DMS114 treated with DMSO at 0.1 percent for 48 hours (cell line): ENCODE results near the gene ARHGEF40.

Experiments
- DNase-seq: peaks from one replicate; lab custom pipeline; 2025; ENCODE audit not compliant: unreplicated experiment; lab: John Stamatoyannopoulos, UW

Gene ARHGEF40

DNA sequence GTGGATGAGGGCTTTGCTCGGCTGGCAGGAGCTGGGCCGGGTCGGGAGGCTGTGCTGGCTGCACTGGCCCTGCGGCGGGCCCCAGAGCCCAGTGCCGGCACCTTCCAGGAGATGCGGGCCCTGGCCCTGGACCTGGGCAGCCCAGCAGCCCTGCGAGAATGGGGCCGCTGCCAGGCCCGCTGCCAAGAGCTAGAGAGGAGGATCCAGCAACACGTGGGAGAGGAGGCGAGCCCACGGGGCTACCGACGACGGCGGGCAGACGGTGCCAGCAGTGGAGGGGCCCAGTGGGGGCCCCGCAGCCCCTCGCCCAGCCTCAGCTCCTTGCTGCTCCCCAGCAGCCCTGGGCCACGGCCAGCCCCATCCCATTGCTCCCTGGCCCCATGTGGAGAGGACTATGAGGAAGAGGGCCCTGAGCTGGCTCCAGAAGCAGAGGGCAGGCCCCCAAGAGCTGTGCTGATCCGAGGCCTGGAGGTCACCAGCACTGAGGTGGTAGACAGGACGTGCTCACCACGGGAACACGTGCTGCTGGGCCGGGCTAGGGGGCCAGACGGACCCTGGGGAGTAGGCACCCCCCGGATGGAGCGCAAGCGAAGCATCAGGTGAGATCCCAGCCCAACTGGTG, 11.5 kb downstream of the ARHGEF40 start:
- DNase-seq = no peak

DNA sequence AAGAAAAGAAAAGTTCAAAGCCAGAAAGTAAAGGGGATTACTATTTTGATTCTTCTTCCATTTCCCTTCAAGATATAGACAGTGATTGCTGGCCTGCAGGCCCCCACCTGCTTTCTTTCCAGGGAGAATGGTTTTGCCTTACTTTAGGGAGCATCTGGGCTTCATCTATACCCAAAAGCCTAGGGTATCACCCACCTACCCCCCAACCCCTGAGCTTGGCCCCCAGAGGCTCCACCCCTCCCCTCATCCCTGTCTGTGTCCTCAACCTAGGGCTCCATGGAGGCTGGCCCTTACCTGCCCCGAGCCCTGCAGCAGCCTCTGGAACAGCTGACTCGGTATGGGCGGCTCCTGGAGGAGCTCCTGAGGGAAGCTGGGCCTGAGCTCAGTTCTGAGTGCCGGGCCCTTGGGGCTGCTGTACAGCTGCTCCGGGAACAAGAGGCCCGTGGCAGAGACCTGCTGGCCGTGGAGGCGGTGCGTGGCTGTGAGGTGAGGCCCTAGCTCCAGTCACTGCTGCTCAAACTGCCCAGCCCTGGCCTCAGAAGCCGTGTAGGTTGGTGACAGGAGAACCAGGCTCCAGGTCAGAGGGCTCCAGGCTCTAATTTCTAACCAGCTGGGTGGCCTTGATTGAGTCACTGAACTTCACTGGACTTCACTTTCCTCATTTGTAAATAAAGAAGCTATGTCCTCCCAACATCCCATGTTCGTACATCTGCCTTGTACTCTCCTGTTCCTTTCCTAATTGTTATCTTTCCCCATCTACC, 13.6 kb downstream of the ARHGEF40 start:
- no peak for DNase-seq

DNA sequence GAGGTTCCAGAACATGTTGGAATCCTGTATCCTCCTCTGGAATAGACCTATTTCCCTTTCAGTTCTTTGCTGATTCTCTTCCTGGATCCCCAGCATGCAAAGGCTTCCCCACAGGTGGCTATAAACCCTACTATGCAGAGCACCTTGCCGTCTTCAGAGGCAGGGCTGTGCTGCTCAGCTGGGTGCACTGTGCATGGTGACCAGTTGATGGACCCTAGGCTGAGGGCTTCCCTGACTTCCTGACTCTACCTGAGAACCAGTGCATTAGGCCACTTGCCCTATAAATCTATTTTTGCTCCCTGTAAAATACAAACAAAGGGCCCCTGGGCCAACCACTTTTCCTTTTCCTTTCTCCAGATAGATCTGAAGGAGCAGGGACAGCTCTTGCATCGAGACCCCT, 14.3 kb downstream of the ARHGEF40 start:
- DNase-seq = no peak

DNA sequence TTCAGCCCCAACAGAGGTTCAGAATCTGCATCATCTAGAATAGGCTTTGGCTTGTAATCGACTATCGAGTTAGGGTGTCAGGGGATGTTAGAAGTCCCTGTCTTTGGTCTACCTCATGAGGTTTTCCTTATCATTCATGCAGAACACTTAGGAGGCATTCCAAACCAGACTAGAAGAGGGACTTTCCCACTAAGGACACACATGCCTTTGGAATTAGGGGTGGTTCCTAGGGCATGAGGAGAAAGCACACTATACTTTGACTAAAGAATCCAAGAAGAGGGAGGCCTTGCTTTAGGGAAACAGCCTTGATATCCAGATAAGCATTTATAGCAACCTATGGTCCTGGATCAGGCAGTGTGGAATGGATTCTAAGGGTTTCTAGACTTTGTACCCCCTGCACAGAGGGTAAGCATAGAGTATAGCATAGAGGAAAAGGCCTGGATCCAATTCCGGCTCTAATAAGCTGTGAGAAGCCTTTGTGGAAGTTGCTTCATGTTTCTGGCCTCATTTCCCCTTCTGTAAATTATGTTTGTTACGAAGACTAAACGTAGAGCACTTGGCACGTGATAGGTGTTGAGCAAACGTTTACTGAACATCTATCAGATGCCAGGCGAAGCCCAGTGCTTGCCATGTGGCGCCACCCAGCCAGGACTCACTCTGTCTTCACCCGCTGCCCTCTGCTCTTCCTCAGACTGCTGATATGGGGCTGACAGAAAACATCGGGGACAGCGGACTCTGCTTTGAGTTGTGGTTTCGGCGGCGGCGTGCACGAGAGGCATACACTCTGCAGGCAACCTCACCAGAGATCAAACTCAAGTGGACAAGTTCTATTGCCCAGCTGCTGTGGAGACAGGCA, 15.1 kb downstream of the ARHGEF40 start:
- no peak for DNase-seq

DNA sequence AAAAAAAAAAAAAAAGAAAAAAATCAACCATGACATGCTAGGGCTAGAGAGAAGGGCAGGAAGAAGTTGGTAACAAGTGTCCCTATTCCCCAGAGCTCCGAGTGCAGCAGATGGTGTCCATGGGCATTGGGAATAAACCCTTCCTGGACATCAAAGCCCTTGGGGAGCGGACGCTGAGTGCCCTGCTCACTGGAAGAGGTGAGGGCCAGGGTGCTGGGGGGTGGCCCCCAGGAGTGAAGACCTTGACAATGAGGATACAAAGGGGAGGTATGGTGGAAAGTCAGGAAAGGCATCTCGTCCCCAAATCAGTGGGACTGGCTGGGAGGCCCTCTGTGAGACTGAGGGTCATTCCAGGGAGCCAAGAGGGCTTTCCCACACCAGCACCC, 16.8 kb downstream of the ARHGEF40 start:
- DNase-seq = no peak

DNA sequence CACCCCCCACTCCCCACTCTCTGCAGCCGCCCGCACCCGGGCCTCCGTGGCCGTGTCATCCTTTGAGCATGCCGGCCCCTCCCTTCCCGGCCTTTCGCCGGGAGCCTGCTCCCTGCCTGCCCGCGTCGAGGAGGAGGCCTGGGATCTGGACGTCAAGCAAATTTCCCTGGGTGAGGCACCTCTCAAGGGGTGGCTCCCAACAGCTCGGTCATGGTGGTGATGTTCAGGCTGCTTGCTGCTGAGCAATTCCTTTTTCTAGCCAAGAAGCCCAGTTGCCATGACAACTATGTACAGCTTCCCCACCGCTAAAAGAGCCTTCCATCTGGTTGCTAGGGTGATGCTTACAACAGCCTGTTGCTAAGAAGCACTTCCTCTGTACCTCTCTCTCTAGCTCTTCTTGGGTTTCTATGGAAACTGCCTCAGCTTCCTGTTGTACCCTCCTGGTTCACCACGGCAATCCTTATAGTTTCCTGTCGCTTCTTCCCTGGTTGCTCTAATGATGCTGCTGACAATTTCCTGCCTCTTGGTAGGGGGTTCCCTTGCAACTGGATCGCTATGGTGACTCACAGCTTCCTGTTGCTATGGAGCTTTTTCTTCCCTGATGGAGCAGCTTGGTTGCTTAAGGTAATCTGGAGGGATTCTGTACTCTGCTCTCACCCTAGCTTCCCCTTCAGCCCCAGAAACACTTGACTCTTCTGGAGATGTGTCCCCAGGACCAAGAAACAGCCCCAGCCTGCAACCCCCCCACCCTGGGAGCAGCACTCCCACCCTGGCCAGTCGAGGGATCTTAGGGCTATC, 17.4 kb downstream of the ARHGEF40 start:
- no peak for DNase-seq

DNA sequence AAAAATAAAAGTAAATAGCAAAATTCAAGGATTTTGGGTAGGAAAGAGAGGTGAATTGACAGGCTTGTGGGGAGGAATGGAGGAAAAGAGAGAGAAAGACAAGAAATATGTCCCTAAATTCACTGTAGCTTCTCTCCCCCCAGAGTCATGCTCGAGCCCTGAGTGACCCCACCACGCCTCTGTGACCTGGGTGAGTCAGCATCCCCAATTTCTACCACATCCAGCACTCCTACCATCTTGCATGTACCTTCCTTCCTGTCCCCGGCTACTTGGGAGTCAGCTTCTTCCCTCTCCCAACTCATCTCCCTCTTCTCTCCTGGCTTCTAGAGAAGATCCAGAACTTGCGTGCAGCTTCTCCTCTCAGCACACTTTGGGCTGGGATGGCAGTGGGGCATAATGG, 18.6 kb downstream of the ARHGEF40 start:
- no peak for DNase-seq

DNA sequence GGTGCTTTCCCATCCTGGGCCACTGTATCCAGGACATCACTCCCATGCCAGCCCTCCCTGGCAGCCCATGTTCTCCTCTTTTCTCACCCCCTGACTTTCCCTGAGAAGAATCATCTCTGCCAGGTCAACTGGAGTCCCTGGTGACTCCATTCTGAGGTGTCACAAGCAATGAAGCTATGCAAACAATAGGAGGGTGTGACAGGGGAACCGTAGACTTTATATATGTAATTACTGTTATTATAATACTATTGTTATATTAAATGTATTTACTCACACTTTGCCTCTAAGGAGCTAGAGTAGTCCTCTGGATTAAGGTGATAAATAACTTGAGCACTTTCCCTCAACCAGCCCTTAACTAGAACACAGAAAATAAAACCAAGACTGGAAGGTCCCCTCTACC, 19.2 kb downstream of the ARHGEF40 start:
- no peak for DNase-seq

DNA sequence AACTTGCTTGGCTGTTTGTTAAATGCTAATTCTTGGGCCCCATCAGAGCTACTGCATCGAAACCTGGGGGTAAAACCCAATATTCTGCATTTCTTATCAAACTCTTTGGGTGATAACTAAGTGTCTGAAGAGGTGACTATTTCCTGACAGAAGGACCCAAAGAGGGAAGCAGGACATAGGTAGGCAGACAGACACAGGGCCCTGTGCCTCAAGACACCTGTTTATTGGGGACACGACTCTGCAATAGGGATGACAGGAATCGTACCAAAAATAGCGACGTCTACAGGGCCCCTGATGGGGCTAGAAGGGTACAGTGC, 19.7 kb downstream of the ARHGEF40 start:
- DNase-seq = no peak

DNA sequence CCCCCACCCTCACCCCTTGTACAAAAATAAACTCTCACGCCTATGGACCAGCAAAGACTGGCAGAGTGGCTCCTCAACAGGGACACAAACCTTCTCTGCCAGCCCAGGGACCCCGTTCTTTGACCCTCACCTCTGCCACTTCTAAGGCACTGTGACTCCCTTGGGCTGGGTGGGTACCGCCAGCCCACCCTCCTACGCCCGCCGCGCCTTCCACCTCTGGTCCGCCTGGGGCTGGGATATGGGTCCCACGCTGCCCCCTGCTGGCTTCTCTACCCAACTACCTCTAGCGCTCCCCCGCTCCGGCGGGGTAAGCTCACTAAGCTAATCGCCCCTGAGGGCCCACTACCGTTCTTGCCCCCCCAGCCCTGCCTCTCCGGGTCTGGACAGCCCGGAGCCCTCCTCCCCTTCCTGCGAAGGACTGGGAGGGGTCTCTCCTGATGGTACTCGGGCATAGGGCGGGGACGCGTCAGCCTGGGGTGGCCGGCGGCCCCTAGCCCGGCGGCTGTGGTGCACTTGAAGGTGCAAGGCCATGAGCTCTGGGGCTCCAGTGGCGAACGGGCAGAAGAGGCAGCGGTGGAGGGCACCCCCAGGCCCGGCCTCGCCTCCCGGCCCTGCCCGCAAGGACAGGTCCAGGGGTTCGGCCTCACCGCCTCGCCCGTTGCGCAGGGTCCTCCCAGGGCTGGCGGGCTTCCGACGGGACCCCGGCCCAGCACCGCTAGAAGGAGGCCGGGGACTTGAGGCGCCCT, 20.3 kb downstream of the ARHGEF40 start:
- DNase-seq = no peak

DNA sequence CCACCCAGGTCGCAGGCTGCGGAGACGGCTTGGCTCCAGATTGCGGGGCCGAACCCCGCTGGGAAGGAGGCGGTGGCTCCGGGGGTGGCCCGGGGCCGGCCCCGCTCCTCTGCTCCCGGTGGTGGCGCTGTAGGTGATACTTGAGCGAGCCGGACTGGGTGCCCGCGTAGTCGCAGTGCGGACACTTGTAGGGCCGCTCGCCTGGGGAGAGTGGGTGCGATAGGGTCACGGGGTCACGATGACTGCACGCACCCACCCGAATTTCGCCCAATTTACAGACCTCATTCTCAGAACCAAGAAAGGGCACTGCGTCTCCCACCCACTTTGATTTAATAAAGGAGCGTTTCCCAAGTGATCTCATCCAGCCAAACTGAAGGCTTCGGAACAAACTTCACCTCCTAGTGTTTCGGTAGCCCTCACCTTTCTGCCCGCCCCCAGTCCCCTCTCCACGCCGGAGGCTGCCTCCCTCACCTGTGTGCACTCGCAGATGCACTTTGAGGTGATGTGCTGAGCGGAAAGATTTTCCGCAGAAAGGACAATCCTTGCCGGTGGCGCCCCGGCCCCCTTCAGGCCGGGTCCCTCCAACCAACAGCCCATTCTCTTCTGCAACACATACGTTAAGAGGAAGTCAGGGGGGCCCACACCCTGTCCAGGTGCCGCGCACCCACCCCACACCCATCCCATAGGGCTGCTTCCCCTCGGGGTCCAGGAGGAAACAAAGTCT, 21.0 kb downstream of the ARHGEF40 start:
- DNase-seq = no peak

DNA sequence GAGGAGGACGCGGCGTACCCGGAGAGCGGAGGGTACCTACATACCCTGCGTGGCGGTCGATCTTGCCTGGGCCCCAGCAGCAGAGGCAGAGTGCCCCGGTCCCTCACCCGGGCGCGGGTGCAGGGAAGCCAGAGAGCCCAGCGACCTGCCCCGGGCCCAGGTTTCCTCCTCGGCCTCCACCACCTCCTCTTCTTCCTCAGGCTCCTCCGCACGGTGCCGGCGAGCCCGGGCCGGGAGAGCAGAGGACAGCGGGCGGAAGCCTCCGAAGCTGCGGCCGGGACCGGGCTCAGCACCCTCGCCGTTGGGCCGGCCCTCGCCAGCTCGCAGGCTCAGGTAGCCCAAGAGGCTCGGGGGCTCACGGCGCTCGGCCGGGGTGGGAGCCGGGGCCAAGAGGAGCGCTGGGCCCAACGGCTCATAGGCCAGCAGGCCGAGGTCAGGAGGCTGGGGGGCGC, 21.7 kb downstream of the ARHGEF40 start:
- DNase-seq = no peak

DNA sequence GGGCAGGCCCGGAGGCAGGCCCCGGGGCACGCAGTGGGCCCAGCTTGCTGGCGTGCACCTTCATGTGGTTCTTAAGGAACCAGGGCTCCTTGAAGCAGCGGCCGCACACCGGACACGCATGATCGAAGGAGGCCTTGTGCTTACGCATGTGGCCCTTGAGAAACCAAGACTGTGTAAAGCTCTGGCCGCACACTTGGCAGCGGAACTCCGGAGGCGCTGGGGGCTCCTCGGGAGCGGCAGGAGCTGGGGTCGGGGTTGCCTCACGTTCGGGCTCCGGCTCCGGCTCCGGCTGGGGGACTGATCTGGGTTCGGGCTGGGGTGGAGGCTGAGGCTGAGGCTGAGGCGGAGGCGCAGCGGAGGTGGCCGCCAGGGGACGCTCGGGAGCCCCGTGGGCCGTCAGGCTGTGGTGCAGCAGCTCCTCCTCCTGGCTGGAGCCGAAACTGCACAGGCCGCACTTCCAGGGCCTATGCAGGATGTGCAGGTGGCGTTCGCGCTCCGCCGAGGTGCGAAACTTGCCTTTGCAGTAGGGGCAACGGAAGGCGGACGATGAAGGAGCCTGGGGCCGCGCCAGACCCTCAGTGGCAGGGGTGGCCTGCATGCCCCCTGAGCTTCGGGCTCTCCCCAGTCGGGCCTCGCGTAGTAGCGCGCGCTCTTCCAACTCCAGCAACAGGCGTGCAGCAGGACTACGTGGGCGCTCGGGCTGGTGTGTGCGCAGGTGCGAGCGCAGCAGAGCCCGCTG, 22.3 kb downstream of the ARHGEF40 start:
- peak; percentile 17 for DNase-seq

DNA sequence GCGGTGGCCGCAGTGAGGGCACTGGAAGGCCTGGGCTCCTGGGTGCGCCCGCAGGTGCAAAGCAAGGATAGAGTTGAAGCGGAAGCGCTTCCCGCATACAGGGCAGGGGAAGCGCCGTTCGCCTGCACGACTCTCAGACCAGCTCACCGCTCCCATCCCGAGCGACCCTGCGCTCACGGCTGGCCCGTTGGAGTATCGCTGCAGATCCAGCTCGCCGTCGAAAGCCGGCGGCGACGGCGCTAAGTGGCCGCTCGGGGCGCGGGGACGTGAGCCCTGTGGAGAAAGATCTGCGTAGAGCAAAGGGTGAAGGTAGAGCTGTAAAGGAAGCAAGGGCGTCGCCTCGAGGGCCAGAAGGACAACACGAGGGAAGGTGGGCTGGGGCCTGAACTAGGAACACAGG, 22.9 kb downstream of the ARHGEF40 start:
- no peak for DNase-seq

DNA sequence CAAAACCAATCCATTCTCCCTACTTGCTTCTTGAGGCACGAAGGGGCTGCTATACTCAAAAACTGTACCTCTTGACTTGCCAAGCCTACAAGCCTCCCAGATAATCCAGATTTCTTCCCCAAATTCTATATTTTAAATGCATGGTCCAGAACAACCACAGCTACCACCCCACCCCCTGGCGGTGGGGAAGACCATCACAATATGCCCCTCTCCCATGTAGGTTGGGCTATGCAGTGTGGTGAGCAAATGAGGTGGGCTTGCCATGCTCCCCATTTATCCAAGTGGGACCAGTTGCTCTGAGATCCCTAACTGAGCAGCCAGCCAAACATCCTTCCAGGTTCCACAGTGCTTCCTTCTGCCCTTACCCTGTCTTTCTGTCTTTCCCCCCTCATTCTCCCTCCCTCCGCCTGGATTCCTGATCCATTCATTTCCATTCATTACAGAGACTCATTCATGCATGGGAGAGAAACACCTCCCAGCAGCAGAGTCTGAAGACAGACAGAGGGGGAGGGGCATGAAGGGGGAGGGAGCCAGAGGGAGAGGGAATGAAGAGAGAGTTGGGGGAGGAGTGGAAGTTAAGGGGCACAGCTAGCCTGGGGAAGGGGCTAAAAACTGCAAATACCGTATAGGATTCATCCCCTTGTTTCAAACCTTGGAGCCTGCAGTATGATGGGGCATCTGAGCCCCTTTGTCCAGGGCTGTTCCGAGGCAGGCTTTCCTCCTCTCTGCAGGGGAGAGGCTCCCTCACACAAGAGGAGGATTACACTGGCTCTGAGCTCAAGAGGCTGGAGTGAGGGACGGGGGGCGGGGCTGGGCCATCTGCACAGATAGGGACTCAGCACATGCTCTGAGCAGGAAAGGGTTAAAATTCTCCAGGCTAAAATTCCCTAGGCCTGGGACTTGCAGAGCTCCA, 23.9 kb downstream of the ARHGEF40 start:
- no peak for DNase-seq

DNA sequence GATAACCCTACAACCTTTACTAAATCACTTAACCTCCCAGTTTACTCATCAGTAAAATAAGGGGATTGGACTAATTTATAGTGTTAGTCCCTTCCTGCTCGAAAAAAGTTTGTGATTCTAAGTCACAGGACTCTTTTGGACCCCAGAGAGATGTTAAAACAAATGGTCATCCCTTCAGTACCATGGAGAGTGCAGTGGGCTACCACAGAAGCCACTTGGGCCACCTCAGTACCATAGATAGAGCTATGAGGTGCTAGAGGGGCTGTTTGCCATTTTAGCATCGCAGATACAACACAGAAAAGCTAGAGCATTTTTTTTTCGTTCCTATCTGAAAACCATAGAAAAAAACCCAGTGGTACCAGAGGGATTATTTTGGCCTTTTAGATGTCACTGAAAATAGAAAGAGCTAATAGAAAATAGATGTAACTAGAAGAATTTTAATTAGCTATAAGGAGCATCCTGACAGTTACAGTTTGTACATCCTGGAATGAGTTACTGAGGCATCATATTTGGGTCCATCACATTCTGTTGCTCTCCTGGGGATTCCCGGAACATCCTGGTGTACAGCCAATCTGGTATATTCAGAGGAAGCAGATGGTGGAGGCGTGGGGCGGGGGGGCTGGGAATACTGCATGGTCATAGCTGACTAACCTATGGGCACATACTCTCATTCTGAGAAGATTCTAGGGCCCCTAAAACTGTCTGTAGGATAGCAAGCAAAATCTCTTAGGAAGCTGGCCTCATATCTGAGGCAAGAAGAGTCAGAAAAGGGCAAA, 25.5 kb downstream of the ARHGEF40 start:
- no peak for DNase-seq

DNA sequence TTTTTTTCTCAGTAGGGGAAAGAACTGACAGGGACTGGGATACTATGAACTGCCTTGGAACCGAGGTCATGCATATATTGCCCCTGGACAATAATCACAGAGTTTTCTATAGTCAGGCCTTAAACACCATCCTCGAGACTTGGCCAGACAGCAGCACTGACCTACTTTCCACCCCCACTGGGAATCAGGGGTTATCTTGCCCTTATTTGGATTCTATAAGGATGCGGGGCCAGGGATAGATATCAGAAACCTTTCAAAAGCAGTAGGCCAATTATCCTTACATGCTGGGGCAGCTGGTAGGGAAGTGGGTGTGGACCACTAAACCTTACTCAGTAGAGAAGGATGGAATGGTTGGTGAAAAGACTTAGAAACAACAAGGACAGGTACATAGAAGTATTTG, 26.3 kb downstream of the ARHGEF40 start:
- no peak for DNase-seq
